Progenitor cell of endocrine pancreas (in vitro differentiated cells): ENCODE measurements around the gene CCSER1. TPM values are rescaled to one million over a fixed set of nuclear protein-coding genes. Genes with fewer than 3 reads are reported as not detected.

Experiments used
- DNase-seq: peaks from one replicate; pipeline ENCODE4 v3.0.0; 2021; ENCODE audit warnings: low spot score; ENCODE audit not compliant: unreplicated experiment
- H3K27ac Mint-ChIP-seq: 2 replicates; pipeline ENCODE4 v1.8.0; 2021; ENCODE audit warnings: mild to moderate bottlenecking, moderate library complexity, mixed read lengths
- H3K27me3 Mint-ChIP-seq: 2 replicates; pipeline ENCODE4 v1.8.0; 2021; ENCODE audit warnings: mixed read lengths
- H3K36me3 Mint-ChIP-seq: 2 replicates; pipeline ENCODE4 v1.8.0; 2022; ENCODE audit warnings: mixed read lengths; ENCODE audit not compliant: insufficient read depth
- H3K4me1 Mint-ChIP-seq: 2 replicates; pipeline ENCODE4 v1.8.0; 2021; ENCODE audit warnings: low read depth, mixed read lengths
- H3K4me3 Mint-ChIP-seq: 2 replicates; pipeline ENCODE4 v1.8.0; 2021; ENCODE audit warnings: low read depth, mild to moderate bottlenecking, moderate library complexity, mixed read lengths
- H3K9me3 Mint-ChIP-seq: 2 replicates; pipeline ENCODE4 v1.8.0; 2021; ENCODE audit warnings: low read depth, mixed read lengths
- CTCF ChIP-seq: fragments of 200-600 bp; sonication (generic); IDR thresholded peaks from one replicate; pipeline ENCODE4 v1.5.0; 2021; ENCODE audit warnings: antibody characterized with exemption, mild to moderate bottlenecking; ENCODE audit not compliant: unreplicated experiment
- total RNA-seq: library from RNA; stranded (reverse); gene quantifications from 2 replicates; pipeline ENCODE4 v1.2.1, GENCODE V29; 2021

CCSER1 gene
- total RNA-seq, 1 donor from 2014 or later: 11.6 TPM

DNA sequence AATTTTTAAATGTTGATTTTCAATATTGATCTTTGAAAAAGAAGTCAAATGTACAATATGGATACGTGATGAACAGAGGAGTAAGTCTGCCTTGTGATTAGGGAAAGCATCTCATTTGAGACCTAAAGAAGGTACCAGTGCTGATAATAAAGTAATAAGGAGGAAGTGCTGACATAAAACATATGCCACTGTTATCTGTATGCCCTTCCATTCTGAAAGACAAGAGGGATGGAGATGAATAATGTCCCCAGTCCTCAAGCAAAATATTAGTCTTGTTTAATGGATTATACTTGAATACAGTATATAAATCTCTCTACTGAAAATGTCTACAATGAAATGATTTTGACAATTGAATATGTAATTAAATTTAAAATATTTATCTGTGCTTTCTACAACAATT, 58.2 kb downstream of the CCSER1 start:
- H3K36me3 Mint-ChIP-seq: no peaks in the 10 kb centered on the region
- DNase-seq: no peak
- H3K9me3 Mint-ChIP-seq: no peaks in the 10 kb centered on the region
- no peak overlapping the region for H3K27ac Mint-ChIP-seq
- H3K4me1 Mint-ChIP-seq: peaks cover 14% of the 10 kb centered on the region
- no peak overlapping the region for H3K4me3 Mint-ChIP-seq
- TF ChIP-seq CTCF: no peak
- no peaks in the 10 kb centered on the region for H3K27me3 Mint-ChIP-seq

- H3K36me3 Mint-ChIP-seq: no peaks in the 10 kb centered on the region
- H3K27me3 Mint-ChIP-seq: no peaks in the 10 kb centered on the region
- no peak overlapping the region for H3K27ac Mint-ChIP-seq
- no peaks in the 10 kb centered on the region for H3K9me3 Mint-ChIP-seq
- DNase-seq: no peak
- no peak for TF ChIP-seq CTCF
- peaks cover 14% of the 10 kb centered on the region for H3K4me1 Mint-ChIP-seq
- no peak overlapping the region for H3K4me3 Mint-ChIP-seq
Observed at GRCh38 chr4:90186229-90186628, 59.0 kb downstream of the CCSER1 start.

DNA sequence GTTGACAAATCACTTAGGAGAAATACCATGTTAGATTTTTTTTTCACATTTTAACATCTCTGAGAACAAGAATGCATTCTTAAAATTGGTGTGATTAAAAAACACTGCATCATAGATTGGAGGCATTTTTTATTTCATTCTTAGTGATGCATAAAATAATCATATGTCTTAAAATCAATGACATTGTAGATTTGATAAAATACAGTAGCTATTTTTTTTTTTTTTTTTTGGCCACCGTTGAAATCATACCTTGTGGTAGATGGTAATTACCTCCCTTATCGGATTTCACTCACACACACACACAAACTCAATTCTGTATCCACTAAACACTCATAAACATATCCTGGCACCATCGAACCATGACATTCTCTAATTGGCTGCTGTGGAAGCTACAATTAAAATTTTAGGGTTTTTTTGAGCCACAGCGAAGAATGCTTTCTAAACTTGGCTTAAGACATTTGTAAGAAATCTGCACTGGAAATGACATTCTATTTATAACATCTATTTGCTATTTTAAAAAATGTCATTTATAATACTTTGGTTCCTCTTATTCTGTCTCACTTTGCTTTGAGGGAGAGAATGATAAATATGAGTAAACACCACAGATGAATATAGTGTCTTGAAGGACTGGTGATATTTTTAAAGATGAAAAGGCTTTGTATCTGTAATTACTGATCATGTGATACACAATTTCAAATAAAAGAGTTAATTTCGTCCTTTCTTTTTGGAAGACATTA, 60.1 kb downstream of the CCSER1 start:
- no peak overlapping the region for H3K27ac Mint-ChIP-seq

DNA sequence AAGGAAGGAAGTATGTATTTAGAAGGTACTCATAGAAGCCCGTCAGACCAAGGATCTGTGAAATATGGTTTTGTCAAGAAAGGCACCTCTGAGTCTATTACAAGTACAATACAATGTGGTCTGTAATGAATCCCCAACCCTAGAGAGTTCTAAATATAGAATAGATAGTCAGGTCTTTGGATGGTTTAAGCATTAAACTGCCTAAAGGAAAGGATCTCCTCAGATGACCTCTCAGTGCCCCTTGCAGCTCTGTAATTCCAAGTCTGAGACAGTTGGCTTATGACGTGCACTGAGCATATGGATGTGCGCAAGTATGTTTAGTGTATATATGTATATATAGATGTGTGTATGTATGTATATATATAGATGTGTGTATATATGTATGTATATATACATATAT, 62.0 kb downstream of the CCSER1 start:
- DNase-seq: no peak
- no peak for TF ChIP-seq CTCF
- no peak overlapping the region for H3K27ac Mint-ChIP-seq
- no peak overlapping the region for H3K4me3 Mint-ChIP-seq
- H3K36me3 Mint-ChIP-seq: no peaks in the 10 kb centered on the region
- H3K9me3 Mint-ChIP-seq: no peaks in the 10 kb centered on the region
- H3K4me1 Mint-ChIP-seq: peaks cover 3% of the 10 kb centered on the region
- no peaks in the 10 kb centered on the region for H3K27me3 Mint-ChIP-seq

More for the DNA sequence above, 60.1 kb downstream of the CCSER1 start:
- Mint-ChIP-seq H3K9me3 (no peaks in the 10 kb centered on the region), H3K27me3 (no peaks in the 10 kb centered on the region), H3K4me3 (no peak overlapping the region), H3K4me1 (peaks cover 9% of the 10 kb centered on the region), H3K36me3 (no peaks in the 10 kb centered on the region)
- no peak for TF ChIP-seq CTCF
- DNase-seq: no peak

GRCh38 chr4:90189946-90190345, 62.8 kb downstream of the CCSER1 start:
- peaks cover 1% of the 10 kb centered on the region for H3K4me1 Mint-ChIP-seq
- H3K27ac Mint-ChIP-seq: no peak overlapping the region
- no peaks in the 10 kb centered on the region for H3K36me3 Mint-ChIP-seq
- no peaks in the 10 kb centered on the region for H3K9me3 Mint-ChIP-seq
- no peaks in the 10 kb centered on the region for H3K27me3 Mint-ChIP-seq
- no peak for TF ChIP-seq CTCF
- no peak for DNase-seq
- no peak overlapping the region for H3K4me3 Mint-ChIP-seq
